Thoracic aorta (tissue), 2 donors: Measurements from ENCODE around the gene ATP5F1E. TPM values are rescaled to one million over a fixed set of nuclear protein-coding genes. Genes with fewer than 3 reads are reported as not detected.
A peak's percentile ranks its signal among the peaks of the same experiment; 100 is the strongest.
"Not testable (repeated sequence)": the region's sequence is repeated elsewhere in the genome, so short reads cannot be mapped to it uniquely, and the experiment has no call there.

Source experiments
- ATAC-seq: fragments of 150-250 bp; one replicate; pipeline ENCODE4 v1.8.0; 2017; ENCODE audit warnings: low read depth; ENCODE audit not compliant: insufficient number of reproducible peaks, low FRiP score
- DNase-seq: peaks from one replicate; pipeline ENCODE4 v3.0.0-alpha.2; 2020; ENCODE audit warnings: low spot score
- H3K27ac ChIP-seq, 2 donors: fragments of 200-600 bp; sonication (generic); 1 replicate in 1 of 2; 2 replicates in 1 of 2; pipeline ENCODE4 v1.5.1; 2016; ENCODE audit warnings: mild to moderate bottlenecking in 2 of 2, moderate library complexity in 2 of 2
- H3K27me3 ChIP-seq: fragments of 200-600 bp; sonication (generic); replicated peaks from 2 replicates; pipeline ENCODE4 v1.6.0; 2016; ENCODE audit warnings: mild to moderate bottlenecking; ENCODE audit not compliant: insufficient read depth
- H3K36me3 ChIP-seq: fragments of 200-600 bp; sonication (generic); one replicate; pipeline ENCODE4 v1.5.1; 2016
- H3K4me1 ChIP-seq, 2 donors: fragments of 200-600 bp; sonication (generic); 1 replicate in 1 of 2; 2 replicates in 1 of 2; pipeline versions ENCODE4 v1.5.1 to v1.6.0; 2016; ENCODE audit warnings: low read depth in 2 of 2, mild to moderate bottlenecking in 1 of 2; ENCODE audit not compliant: control insufficient read depth in 1 of 2
- H3K4me3 ChIP-seq: fragments of 200-600 bp; sonication (generic); 2 replicates; pipeline ENCODE4 v1.5.1; 2016; ENCODE audit warnings: mild to moderate bottlenecking
- H3K9me3 ChIP-seq: fragments of 200-600 bp; sonication (generic); 2 replicates; pipeline ENCODE4 v1.5.1; 2016
- CTCF ChIP-seq: fragments of 200-600 bp; sonication (generic); IDR thresholded peaks from one replicate; pipeline ENCODE4 v1.5.1; 2019; ENCODE audit warnings: antibody characterized with exemption
- total RNA-seq, 2 donors: library from RNA; depleted of rRNA; stranded (reverse); fragments of >200 nt; gene quantifications; one replicate each; pipeline versions ENCODE4 v1.1.0 to v1.2.3, GENCODE V29; 2016

ATP5F1E gene
- total RNA-seq, 2 donors from 2014 or later: 16.8 to 21.1 TPM

DNA sequence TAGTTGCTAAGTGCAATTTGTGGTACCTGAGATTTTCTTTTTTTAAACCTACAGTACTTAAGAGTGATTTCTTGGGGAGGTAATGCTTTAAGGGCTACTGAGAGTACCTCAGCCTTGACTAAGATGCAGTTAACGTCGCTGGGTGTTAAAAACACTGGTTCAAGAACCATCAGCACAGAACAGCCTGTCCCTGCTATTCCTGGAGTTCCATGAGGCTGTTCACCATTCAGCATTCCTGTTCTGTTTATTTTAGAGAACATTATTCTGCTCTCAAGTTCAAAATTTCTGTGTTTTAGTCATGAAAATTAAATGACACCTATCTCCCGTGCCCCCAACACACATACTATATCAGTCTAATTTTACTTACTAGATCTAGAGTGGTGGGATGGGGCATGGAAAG is 12.2 kb upstream of the ATP5F1E start:
- Histone ChIP-seq H3K4me3 (no peak overlapping the region), H3K4me1 (peaks cover 16 to 24% of the 10 kb centered on the region in 2 donors), H3K27ac (no peak overlapping the region), H3K9me3 (no peaks in the 10 kb centered on the region), H3K27me3 (no peaks in the 10 kb centered on the region), H3K36me3 (no peaks in the 10 kb centered on the region)
- TF ChIP-seq CTCF: no peak
- ATAC-seq (no peak), DNase-seq (no peak)

DNA sequence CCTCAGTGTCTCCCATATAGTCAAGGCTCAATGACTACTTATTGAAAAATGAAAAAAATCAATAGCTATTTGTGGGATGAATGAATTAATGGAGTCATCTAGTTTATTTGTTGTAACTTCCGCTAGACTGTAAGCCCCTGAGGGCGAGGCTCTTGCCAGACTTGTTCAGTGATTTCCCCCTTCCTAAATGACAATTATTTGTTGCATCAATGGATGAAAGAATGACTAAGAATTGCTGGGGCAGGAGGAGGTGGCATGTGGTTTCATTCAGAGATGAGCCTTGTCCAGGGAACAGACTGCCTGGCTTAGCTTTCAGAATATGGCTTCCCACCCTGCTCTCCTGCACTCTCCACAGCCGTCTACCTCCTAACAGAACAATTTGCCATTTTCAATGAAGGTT is 11.6 kb upstream of the ATP5F1E start:
- no peak for DNase-seq
- TF ChIP-seq CTCF: no peak
- no peak overlapping the region for H3K4me3 ChIP-seq
- no peaks in the 10 kb centered on the region for H3K9me3 ChIP-seq
- H3K27ac ChIP-seq: no peak overlapping the region
- H3K4me1 ChIP-seq: peaks cover 16 to 24% of the 10 kb centered on the region in 2 donors
- H3K36me3 ChIP-seq: no peaks in the 10 kb centered on the region
- ATAC-seq: no peak
- no peaks in the 10 kb centered on the region for H3K27me3 ChIP-seq

- Histone ChIP-seq H3K36me3 (no peaks in the 10 kb centered on the region), H3K27ac (peak overlapping the region; percentile 57), H3K27me3 (no peaks in the 10 kb centered on the region), H3K4me3 (peak overlapping the region; percentile 98), H3K9me3 (no peaks in the 10 kb centered on the region), H3K4me1 (peaks cover 16 to 24% of the 10 kb centered on the region in 2 donors)
- no peak for TF ChIP-seq CTCF
- ATAC-seq (peak; percentile 98), DNase-seq (peak; percentile 59)
Observed at GRCh38 chr20:59042796-59043631, 10.9 kb upstream of the ATP5F1E start.

GRCh38 chr20:59042151-59042795 is 10.1 kb upstream of the ATP5F1E start, which contains the start of gene PRELID3B:
Gene PRELID3B (minus strand): TSS chr20:59042786. CDS start chr20:59042730, 56 bp downstream.
- H3K9me3 ChIP-seq: no peaks in the 10 kb centered on the region
- no peak for DNase-seq
- no peak for TF ChIP-seq CTCF
- peak within 1 kb of the TSS; percentile 98 for H3K4me3 ChIP-seq
- ATAC-seq: no peak
- H3K4me1 ChIP-seq: peaks cover 16 to 24% of the 10 kb centered on the region in 2 donors
- no peaks in the 10 kb centered on the region for H3K36me3 ChIP-seq
- peak within 1 kb of the TSS; percentile 57 for H3K27ac ChIP-seq
- H3K27me3 ChIP-seq: no peaks in the 10 kb centered on the region

GRCh38 chr20:59041487-59041886 is 9.4 kb upstream of the ATP5F1E start:
- peak overlapping the region; percentile 98 for H3K4me3 ChIP-seq
- H3K27me3 ChIP-seq, H3K9me3 ChIP-seq, H3K27ac ChIP-seq, H3K36me3 ChIP-seq, DNase-seq, ATAC-seq: not testable (repeated sequence)
- peaks cover 16 to 24% of the 10 kb centered on the region in 2 donors for H3K4me1 ChIP-seq
